BE2C (cell line): ENCODE data around the gene ARPIN.

ENCODE experiments used
- DNase-seq: peaks from one replicate; pipeline ENCODE4 v3.0.0-alpha.2; 2020
- H3K27me3 ChIP-seq: fragments of 250-450 bp; sonication (Bioruptor Pico); 2 replicates; pipeline ENCODE4 v1.5.1; 2020; ENCODE audit warnings: mild to moderate bottlenecking
- H3K36me3 ChIP-seq: fragments of 250-450 bp; sonication (Bioruptor Pico); 2 replicates; pipeline ENCODE4 v1.5.1; 2020; ENCODE audit warnings: mild to moderate bottlenecking
- H3K4me1 ChIP-seq: fragments of 250-450 bp; sonication (Bioruptor Pico); 2 replicates; pipeline ENCODE4 v1.5.1; 2020
- H3K4me3 ChIP-seq: 2 replicates; pipeline ENCODE4 v1.5.1; 2011; ENCODE audit warnings: low read depth, low read length
- H3K9me3 ChIP-seq: fragments of 250-450 bp; sonication (Bioruptor Pico); 2 replicates; pipeline ENCODE4 v1.5.1; 2020
- CTCF ChIP-seq: IDR thresholded peaks from 2 replicates; pipeline ENCODE4 v1.5.1; 2012; ENCODE audit warnings: mild to moderate bottlenecking, low read depth, low read length

ARPIN gene

GRCh38 chr15:89852342-89852995 is 60.3 kb downstream of the ARPIN start:
- TF ChIP-seq CTCF: no peak
- Histone ChIP-seq H3K9me3 (no peaks in the 10 kb centered on the region), H3K4me1 (no peaks in the 10 kb centered on the region), H3K27me3 (no peaks in the 10 kb centered on the region), H3K4me3 (no peak overlapping the region), H3K36me3 (peaks cover 14% of the 10 kb centered on the region; the same call in 1 of the 2 replicates)
- no peak for DNase-seq

- Histone ChIP-seq H3K27me3 (no peaks in the 10 kb centered on the region), H3K4me3 (no peak overlapping the region), H3K9me3 (no peaks in the 10 kb centered on the region), H3K4me1 (no peaks in the 10 kb centered on the region), H3K36me3 (peaks cover 14% of the 10 kb centered on the region; the same call in 1 of the 2 replicates)
- no peak for TF ChIP-seq CTCF
- no peak for DNase-seq
These were observed 60.9 kb downstream of the ARPIN start for GRCh38 chr15:89851673-89852341.

DNA sequence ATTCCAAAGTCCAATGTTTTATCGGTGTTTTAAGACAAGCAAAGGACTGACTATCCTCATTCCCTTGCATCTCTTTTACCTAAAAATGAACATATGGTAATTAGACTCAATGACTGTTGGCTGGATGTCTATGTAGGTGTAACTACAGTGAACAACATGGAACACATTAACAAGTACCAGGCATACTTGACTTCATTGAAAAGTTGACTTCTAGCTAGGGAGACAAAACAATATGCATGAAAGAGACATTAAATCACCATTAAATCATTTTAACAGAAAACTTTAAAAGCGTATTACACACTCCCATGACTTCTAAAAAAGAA is 63.8 kb downstream of the ARPIN start:
- TF ChIP-seq CTCF: no peak

DNA sequence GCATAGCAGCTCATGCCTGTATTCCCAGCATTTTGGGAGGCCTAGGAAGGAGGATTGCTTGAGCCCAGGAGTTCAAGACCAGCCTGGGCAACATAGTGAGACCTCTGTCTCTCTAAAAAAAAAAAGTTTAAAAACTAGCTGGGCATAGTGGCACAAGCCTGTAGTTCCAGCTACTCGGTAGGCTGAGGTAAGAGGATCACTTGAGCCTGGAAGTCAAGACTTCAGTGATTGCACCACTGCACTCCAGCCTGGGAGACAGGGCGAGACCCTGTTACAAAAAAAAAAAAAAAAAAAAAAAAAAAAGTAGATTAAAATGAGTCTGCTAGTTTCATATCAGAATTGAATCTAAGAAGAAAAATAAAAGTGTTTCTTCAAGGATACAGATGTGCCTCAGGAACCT is 65.7 kb downstream of the ARPIN start:
- H3K4me3 ChIP-seq: no peak overlapping the region
- no peaks in the 10 kb centered on the region for H3K27me3 ChIP-seq
- H3K36me3 ChIP-seq: peaks cover 9% of the 10 kb centered on the region; the same call in 1 of the 2 replicates
- peaks cover 4% of the 10 kb centered on the region for H3K4me1 ChIP-seq
- no peak for TF ChIP-seq CTCF
- DNase-seq: no peak
- H3K9me3 ChIP-seq: no peaks in the 10 kb centered on the region

More for the DNA sequence above, 63.8 kb downstream of the ARPIN start:
- Histone ChIP-seq H3K9me3 (no peaks in the 10 kb centered on the region), H3K4me1 (peaks cover 4% of the 10 kb centered on the region), H3K36me3 (peaks cover 14% of the 10 kb centered on the region; the same call in 1 of the 2 replicates), H3K4me3 (no peak overlapping the region), H3K27me3 (no peaks in the 10 kb centered on the region)
- DNase-seq: no peak

DNA sequence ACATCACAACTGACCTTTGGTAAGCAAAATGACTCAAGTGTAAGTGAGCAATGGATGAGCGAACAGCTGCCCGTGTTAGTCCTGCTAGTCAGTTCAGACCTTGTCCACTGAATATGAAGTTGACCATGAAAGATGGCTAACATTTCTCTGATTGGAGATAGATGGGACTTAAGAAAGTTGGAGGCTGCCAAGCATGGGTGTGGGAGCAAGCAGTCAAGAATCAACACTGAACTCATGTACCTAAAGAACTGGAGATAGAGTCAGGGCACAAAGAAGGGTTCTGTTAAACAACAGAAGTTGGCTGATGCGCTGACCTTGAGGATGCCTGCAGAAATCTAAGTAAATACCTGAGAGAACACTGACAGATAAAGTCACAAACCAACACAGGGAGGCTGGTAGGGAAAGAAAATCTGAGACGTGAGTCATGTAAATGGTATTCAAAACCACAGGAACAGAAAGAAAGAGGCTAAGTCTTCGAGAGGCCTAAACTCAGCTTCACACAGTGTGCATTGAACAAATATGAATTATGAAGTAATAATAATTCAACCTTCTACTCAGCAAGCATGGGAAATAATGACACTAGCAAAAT is 67.4 kb downstream of the ARPIN start:
- H3K9me3 ChIP-seq: no peaks in the 10 kb centered on the region
- H3K27me3 ChIP-seq: no peaks in the 10 kb centered on the region
- no peak overlapping the region for H3K4me3 ChIP-seq
- peaks cover 6% of the 10 kb centered on the region; the same call in 1 of the 2 replicates for H3K36me3 ChIP-seq
- no peak for TF ChIP-seq CTCF
- H3K4me1 ChIP-seq: peaks cover 4% of the 10 kb centered on the region
- no peak for DNase-seq
